ENCODE data around the gene ADGRB3.
"Not testable (repeated sequence)": the region's sequence is repeated elsewhere in the genome, so short reads cannot be mapped to it uniquely, and the experiment has no call there.

Gene ADGRB3

DNA sequence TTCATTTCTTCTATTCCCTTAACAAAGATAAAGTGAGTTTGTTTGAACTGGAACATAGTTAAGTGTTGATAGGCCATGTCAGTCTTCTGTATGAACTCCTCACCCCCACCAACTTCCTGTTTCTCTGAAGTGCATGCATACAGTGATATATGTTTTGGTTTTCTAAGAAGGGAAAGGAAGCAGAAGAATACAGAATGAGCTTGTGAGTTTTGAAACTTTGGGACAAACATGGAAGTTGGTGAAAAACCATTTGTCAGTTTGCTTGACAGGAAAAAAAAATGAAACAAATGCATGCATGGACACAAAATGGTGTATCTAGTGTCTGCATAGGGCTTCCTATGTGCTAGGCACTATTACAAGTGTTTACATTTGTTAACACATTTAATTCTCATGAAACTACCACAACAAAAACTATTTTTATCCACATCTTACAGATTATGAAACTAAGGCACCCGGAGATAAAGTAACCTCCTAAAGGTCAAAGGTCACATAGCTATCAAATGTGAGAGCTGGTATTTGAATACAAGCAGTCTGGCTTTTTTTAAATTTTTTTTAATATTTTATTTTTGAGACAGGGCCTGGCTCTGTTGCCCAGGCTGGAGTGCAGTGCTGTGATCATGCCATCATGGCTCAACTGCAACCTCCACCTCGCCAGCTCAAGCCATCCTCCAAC lies 105.9 kb downstream of the ADGRB3 start:
- no peak for DNase-seq (ENCODE audit: low spot score)

DNA sequence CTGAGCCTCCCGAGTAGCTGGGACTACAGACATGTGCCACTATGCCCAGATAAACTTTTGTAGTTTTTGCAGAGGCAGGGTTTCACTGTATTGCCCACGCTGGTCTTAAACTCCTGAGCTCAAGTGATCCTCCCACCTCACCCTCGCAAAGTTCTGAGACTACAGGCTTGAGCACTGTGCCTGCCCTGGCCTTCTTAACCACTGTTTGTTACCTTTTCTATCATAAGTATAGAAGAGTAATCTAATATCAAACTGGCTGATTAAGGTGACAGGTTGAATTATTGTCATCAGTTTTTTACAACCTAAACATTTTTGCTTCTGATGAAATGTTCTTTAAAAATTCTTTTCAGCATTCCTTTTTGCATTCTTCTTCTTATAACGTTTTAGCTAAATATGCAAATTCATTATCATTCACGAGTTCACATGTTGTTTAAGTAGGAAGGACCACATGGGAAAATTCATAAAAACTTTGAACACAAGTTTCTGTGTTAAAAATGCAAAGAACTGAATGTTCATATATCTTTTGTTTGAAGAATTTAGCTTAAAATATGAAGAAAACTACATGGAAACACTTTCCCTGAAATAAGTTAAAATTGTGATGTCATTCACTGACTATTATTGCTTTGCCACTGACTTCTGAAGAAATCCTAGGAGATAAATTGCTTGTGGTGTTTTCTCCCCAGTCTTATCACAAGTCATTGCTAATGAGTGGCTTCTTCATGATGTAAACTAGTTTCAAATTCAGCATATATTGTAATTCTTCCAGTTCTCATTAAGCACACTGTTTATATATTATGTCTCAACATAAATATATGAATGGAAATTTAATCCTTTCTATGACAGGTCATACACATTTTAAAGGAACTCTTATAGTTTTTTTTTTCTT lies 106.7 kb downstream of the ADGRB3 start:
- no peak for DNase-seq (ENCODE audit: low spot score)

DNA sequence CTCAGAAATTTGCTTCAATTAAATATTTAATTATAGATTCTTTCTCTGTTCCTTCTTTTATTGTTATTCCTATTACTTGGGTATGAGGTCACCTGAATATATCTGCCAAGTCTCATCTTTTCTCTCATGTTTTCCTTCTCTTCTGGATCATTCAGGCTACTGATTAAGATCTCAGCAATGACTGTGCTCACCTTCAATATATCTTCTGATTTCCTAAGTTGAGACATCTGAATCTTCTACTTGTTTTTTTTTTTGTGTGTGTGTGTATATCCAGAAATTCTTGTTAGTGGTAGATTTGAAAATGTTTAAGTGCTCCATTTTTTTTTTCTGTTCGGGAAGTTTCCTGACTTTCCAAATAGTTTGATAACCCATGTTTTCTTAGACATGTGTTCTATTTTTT lies 108.0 kb downstream of the ADGRB3 start:
- no peak for DNase-seq (ENCODE audit: low spot score)

DNA sequence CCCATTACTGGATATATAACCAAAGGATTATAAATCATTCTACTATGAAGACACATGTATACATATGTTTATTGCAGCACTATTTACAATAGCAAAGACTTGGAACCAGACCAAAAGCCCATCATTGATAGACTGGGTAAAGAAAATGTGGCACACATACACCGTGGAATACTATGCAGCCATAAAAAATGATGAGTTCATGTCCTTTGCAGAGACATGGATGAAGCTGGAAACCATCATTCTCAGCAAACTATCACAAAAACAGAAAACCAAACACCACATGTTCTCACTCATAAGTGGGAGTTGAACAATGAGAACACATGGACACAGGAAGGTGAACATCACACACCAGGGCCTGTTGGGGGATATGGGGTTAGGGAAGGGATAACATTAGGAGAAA lies 109.3 kb downstream of the ADGRB3 start:
- DNase-seq (ENCODE audit: low spot score), result not testable (repeated sequence)

DNA sequence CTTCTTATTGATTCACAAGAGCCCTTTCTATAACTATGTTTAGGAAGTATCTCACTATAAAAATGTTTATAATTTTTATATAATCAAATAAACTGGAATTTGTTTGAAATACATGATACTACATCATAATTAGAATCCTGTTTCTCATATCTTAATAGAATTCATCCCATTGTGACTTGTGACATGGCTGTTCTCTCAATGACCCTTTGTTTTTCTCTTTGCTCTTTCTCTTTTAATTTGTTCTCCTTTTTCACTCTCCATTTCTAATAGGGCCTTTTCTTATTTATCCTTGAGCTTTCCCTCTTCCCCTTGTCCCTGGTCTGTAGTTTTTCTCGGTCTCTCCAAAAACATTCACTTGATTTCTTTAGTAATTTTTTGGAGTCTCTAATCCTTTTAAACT lies 111.3 kb downstream of the ADGRB3 start:
- no peak for DNase-seq (ENCODE audit: low spot score)

DNA sequence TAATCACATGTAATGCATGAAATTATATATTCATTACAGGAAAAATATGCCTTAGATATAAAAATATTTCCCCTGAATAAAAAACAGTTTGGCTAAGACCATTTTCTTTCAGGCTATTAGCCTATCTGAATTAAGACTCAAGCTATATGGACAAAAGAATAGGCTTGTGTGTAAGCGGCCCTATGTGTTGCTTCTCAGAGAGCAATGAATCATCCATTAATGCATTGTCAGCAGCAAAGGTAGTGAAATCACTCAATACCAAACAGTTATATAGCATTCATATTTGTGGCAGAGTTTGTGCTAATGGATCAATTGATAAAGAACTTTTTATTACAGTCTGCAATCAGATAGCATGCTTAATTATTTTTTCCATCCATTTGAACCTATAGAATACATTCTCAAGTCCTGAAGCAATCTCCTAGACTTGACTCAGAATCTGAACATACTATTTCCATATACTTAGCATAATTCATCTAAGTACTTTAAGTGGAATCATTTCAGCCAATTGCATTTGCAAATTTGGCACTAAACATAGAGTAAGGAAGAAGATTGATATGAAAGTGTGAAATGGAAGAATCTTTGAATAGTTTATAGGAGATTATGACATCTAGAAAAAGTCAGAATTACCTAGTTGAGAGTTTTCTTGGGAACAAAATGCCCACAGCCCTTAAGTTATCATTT lies 112.2 kb downstream of the ADGRB3 start:
- DNase-seq (ENCODE audit: low spot score), result no peak

DNA sequence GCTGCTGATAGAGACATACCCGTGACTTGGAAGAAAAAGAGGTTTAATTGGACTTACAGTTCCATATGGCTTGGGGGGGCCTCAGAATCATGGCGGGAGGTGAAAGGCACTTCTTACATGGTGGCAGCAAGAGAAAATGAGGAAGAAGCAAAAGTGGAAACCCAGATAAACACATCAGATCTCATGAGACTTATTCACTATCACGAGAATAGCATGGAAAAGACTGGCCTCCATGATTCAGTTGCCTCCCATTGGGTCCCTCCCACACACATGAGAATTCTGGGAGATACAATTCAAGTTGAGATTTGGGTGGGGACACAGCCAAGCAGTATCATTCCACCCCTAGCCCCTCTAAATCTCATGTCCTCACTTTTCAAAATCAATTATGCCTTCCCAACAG lies 112.8 kb downstream of the ADGRB3 start:
- not testable (repeated sequence) for DNase-seq (ENCODE audit: low spot score)

DNA sequence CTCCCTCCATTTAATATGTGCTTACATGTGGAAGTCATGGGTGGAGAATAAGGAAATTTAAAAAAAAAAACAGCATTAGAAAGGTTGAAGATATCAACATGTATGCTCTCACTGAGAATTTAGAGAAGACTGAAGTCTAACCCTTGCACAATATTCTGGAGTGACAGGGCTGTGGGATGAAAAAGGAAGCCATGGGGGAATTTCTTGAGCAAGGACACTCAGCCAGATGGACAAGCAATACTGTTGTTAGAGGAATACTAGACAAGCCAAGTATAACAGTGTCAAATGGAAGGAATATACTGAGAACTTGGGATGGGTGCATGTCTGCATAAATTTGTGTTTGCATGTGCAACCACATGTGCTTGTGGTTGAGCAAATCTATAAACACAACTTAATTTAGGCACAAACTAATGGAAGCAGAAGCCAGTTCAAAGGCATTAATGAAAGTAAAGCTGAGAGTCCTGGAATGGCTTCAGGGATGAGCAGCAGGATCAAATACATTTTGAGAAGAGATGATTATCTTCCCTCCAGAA lies 119.7 kb downstream of the ADGRB3 start:
- no peak for DNase-seq (ENCODE audit: low spot score)

DNA sequence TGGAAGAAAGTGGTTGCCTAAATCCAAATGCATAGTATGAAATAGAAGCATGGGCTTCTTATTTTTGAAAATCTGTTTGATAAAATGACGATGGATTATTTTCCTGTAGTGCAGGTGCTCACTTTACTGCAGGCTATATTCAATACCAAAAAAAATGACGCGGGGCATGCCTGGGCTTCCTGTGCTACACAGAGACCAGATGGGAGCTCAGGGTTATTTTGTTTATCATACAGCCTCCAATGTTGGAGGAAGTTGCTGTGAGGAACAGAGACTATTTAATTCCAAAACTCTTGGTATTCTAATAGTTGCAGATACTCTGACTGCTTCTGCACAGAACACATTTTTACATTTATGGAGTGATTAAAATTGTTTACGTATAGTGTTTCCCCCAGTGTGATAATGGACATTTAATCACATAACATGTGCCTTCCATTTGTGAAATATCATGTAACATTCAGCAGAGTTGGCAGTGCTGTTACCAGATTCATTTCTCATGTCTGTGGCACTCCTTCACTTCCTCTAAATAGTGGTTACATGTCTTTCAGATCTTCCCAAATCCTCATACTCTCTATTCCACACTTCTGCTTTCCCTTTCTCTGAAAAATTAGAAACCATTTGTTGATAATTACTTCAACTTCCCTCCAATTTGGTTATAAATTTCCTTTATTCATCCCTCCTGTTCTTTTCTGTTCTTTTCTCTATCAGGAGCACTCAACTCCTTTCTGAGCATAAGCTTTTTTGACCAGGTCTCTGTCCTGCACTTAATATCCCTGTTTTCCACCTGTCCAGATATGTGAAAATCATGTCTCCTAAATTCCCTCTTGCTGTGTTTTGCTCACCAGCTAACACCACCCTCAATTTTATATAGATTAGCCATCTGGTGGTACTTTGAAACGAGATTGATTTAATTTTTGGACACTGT lies 121.6 kb downstream of the ADGRB3 start:
- no peak for DNase-seq (ENCODE audit: low spot score)

DNA sequence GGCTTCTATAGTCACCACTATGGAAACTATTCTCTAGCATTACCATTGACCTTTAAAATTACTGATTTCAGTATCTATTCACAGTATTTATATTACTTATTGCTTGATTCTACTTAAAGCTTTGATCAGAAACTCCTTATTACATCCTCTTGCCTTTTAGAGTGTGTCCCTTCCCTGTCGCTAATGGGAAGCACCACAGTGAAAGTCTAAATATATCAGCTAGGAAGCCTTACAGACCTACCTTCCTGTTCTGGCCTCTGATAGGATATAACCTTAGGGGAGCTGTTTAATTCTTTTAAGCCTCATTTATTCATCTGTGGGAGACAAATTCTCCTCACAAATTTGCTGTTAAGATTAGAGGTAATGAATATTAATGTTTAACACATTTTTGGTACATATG lies 122.7 kb downstream of the ADGRB3 start:
- no peak for DNase-seq (ENCODE audit: low spot score)

DNA sequence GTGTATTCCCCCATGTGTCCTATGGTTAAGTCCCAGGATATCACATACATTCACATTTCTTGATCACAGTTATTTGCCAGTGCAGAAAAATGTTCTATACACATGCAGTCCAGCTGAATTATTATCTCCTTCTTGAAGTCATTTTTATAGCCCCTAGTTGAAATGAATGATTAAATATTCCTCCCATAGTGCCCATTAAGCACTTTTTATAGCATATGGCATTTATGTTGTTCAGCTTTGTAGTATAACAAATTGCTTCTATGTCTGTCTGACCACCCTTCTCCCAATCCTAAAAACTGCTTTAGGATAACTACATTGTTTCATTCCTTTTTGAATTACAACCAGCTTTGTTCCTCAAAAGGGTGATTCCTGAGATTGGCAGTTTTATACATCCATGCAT lies 123.5 kb downstream of the ADGRB3 start:
- DNase-seq (ENCODE audit: low spot score), result no peak

DNA sequence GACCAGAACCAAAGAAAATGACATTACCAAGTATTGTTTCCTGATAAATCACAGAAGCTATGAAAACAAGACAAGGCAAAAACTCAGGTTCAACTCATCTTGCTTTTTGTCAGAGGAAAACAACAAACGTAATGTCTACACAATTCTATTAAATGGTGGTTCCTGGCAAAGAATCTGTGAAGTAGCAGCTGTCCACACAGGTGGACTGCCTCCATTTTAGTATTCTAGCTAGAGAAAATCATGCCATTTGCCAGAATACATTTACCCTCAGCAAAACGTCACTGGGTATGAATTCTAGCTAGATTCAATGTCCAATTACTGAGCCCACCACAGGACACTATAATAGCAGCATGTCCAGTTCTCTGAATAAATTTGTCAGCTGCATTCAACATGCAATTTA lies 125.4 kb downstream of the ADGRB3 start:
- no peak for DNase-seq (ENCODE audit: low spot score)

DNA sequence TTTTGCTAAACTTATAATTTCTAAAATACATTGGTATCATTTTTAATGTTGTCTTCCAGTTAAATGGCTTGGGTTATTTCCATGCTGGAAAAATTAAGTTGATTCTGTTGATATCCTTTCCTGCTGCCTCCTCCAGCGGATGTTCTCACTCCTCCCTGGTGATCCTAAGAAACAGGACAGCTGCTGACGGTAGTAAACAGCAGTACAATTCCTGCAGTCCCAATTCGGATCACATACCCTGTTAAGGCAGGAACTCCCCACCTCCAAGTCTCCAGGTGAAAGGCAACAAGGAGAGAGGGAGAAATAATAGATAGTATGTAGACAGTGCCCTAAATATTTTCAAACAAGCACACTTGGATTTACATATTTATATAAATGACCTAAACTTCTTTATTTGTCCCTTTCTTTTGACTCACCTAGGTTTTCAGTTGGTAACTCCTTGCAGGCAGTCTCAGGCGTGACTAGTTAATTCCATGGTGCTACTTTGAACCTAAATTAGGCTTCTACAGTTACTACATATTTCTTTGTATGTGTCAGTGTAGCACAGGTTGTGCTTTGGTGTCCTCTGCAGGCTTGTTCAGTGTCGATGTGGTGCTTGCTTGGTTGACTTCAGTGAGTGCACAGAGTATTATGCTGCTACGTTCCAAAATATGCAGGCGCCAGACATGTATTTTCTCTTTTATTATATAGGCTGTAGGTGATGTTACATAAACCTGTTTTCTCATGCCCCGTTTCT lies 126.0 kb downstream of the ADGRB3 start:
- no peak for DNase-seq (ENCODE audit: low spot score)

DNA sequence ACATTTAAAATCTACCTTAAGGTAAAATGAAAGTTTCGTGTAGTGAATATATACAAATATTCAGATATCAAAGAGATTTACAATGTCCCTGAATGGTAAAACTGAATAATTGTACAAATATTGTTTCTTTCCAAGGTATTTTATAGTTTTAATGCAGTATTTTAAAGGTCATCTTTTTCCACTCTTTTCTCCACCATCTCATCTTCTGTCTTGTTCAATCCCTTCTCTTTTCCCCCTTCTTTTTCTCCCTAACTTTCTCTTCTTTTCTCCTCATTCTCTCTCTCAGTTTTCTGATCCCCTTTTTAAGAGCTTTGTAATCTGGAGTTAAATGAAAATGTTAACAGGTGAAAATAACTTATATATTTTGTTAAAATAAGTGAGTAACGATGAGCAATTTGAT lies 126.9 kb downstream of the ADGRB3 start:
- no peak for DNase-seq (ENCODE audit: low spot score)

DNA sequence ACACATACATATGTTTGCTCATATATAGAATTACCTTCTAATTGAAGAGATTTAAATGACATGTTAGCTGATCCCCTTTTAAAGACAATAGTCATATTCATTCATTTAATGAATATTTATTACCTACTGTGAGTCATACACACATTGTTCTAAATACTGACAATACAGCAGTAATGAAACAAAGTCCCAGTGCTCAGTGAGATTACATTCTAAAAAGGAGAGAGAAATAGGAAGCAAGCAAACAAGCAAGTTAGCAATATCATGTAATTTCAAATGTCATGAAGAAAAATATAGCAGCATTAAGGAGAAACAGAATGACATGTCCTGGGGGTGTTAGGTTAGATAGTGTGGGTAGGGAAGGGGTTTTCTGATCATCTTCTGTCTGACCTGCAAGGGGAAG lies 136.3 kb downstream of the ADGRB3 start:
- DNase-seq (ENCODE audit: low spot score), result no peak

DNA sequence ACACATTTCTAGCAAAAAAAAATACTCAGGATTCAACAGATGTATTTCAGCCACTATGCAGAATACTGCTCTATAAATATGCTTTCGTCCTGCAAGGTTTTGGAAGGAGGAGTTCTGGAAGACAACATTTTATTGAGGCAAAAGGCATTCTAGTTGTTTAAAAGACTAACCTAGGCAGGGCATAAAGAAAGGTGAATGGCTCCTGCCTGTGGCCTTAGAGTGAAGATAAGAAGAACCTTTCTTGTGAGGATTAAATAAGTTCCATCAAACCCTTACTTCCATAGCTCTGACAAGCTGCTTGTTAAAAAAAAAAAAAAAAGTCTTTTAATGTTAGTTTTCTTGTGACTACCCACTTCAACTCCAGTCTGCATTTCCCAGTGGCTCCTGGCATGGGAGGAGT lies 139.8 kb downstream of the ADGRB3 start:
- DNase-seq (ENCODE audit: low spot score), result no peak

DNA sequence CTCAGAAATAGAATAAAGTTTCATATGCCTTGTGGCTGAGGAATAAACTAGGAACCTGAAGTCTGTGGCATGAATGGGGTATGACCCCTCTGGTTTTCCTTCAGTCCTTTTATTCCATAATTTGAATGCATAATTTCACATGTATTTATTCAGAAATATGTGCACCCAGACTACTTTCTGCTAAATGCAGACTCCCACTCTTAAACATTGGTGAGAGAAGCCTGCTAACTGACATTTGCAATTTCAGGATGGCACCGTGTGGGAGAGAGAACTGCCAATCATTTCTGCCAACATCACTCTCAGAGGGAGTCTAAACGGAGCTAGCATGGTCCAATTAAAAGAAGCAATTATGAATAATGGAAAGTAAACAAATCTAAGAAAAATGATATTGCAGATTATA lies 141.3 kb downstream of the ADGRB3 start:
- DNase-seq (ENCODE audit: low spot score), result no peak

DNA sequence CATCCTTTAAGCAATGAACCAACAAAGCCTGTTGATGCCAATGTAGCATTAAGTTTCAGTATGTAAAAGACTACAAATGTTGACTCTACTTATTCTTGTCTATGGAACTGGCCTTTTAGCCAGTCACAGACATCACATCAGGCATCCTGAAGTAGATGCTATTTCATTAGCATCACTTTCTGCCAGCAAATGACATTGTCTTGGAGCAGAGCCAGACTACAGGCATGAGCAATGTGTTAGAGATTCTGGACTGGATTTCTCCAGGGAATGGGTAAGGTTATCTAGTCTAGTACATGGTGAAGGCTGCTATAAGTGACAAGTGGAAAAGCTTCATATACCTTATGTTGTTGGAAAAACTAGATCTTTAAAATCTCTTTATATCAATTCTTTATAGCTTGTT lies 142.9 kb downstream of the ADGRB3 start:
- DNase-seq (ENCODE audit: low spot score), result no peak

DNA sequence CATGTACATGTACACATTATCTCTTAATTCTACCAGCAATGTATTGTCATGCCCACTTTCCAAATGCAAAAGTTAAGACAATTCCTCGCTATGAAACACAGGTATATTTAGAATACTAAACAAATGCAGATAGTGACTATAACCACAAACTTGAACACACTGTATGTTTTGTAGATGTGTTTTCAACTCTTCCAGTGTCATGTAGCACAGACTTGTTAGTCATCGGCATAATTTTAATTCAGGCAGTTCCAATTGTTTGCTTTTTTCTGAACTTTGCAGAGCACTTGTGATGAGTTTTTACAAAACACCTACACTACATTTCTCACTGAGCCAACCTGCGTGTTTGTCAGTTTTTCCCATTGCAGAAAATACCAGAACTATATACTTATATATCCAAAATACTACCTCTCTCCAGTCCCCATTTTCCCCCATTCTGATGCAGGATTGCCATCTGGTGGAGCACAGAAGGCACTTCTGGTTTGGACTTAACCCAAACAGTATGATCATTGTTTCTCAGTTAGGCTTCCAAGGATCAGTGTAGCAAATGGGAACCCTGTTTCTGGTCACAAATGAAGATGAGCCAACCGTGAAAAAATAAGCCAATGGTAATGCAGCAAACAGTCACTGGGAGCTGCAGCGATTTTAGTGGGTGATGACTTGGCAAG lies 143.4 kb downstream of the ADGRB3 start:
- DNase-seq (ENCODE audit: low spot score), result no peak

DNA sequence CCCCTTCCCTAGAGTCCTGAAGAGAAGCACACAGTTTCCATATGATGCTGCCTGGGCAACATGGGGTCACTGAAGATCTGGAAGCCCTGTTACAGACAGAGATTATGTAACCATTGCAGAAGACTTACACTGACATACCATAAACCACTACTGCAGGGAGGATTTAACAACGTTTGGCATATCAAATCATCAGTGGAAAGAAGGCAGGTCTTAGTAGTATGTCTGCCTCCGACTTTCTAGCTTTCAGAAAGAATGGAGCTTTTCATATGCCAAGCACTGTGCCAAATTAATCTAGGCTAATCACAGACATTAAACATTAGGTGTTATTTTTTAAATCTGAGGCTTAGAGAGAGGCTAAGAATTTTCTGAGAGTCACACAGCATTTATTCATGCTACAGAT lies 144.3 kb downstream of the ADGRB3 start:
- no peak for DNase-seq (ENCODE audit: low spot score)
